HG02981 (cell line): ENCODE results near the gene ZCCHC7.
"Not testable (repeated sequence)": the region's sequence is repeated elsewhere in the genome, so short reads cannot be mapped to it uniquely, and the experiment has no call there.

Source experiments
- ATAC-seq: cut with Tn5 transposase; IDR thresholded peaks from one replicate; pipeline ENCODE4 v1.9.1; 2021; ENCODE audit warnings: mild to moderate bottlenecking, moderate library complexity; ENCODE audit not compliant: unreplicated experiment

The ZCCHC7 gene

GRCh38 chr9:37390759-37391158, 270.4 kb downstream of the ZCCHC7 start:
- ATAC-seq, result peak; percentile 92

DNA sequence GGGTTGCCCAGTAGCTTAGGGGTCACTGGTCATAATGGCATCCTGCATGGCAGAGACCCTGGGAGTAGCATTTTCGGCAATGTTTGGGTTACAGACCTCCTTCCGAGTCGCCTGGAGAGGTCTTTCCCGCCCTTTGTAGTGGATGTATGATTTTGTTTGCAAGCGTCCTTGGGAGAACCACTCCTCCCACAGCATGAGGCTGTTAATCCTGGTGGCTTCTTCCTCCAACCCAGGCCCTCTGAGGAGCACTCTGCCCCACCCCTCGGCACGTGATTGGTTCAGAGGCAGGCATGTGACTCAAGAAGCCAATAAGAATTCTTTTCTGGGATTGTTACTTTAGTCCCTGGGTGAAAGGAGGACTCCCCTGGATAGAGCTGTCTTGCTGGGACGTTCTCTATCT, 271.9 kb downstream of the ZCCHC7 start:
- ATAC-seq, result no peak

DNA sequence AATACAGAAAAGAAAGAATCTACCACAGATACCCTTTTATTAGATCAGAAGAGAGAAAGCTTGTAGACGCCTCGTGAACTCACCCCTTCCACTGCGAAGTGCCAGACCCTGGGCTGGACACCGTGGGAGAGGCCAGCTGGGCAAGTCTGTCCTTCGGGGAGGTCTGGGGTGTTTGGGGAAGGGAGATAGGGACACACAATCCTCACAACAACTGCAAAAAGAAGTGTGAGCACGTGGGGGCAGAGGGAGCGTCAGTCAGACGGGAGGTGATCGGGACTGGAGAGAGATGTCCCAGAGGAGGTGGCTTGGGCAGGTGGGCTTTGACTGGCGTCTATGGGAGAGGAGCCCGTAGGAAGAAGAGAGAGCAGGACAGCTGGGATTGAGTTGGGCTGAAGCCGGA, 274.9 kb downstream of the ZCCHC7 start:
- ATAC-seq, result no peak

GRCh38 chr9:37395663-37396062, 275.3 kb downstream of the ZCCHC7 start:
- ATAC-seq, result no peak

GRCh38 chr9:37397948-37398347, 277.6 kb downstream of the ZCCHC7 start:
- not testable (repeated sequence) for ATAC-seq

GRCh38 chr9:37398464-37399025, 278.2 kb downstream of the ZCCHC7 start:
- ATAC-seq, result no peak

- ATAC-seq, result no peak
These were observed 279.0 kb downstream of the ZCCHC7 start for GRCh38 chr9:37399336-37399735.

- no peak for ATAC-seq
These were observed 284.2 kb downstream of the ZCCHC7 start for GRCh38 chr9:37404590-37404989.

DNA sequence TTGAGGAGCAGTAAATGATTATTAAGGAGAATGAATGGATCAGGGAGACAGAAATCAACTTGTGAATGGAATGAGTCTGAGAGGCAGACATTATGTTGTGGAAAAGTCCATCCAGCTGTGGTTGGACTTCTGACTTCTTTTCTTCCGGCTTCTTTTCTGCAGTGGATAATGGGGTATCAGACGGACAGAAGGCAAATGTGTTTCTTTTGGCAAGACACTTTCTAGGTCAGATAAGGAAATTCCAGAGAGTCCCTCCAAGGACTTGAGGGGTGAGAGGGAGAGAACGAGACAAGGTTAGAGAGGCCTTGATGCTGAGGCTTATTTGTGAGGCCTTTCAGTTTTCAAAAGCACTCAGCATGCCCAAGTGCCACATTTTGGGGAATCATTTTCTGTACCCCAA, 285.0 kb downstream of the ZCCHC7 start:
- no peak for ATAC-seq

GRCh38 chr9:37405764-37406380, 285.5 kb downstream of the ZCCHC7 start:
- no peak for ATAC-seq

DNA sequence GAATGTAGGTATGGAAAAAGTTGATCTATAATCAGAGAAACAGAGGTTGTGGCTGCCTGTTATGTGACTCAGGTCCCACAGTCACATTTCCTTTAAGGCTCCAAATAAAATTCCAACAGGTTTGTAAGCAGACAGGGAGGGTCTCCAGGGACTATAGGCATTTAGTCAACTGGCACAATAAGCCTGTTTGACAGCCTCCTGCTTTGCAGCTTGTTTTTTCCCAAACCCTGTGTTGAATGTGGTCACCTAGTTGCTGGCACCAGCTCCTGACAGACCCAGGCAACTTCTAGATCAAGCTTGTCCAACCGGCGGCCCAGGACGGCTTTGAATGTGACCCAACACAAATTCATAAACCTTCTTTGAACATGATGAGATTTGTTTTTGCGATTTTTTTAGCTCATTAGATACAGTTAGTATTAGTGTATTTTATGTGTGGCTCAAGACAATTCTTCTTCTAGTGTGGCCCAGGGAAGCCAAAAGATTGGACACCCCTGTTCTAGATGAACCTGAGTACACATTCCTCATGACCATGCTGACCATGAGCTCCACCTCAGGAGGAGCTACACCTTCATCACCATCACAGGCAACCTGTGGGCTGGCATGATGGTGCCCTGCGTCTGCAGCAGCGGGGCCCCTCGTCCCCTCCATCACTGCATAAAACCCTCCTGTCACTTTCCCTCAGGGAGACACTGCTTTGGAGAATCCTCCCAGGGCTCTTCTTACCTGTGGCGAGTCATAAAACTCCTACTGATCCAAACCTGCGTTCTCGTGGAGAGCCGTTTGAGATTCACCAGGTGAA, 286.4 kb downstream of the ZCCHC7 start:
- no peak for ATAC-seq

- ATAC-seq, result no peak
These were observed 287.1 kb downstream of the ZCCHC7 start for GRCh38 chr9:37407468-37407867.
